PC-9 (cell line): Measurements from ENCODE around the gene ABHD4.

Experiments used
- EZH2 ChIP-seq: fragments of 200-600 bp; sonication (generic); IDR thresholded peaks from 2 replicates; pipeline ENCODE4 v1.8.0; 2017; ENCODE audit warnings: antibody characterized with exemption, low read depth
- TF ChIP-seq, protein P1 (sequence below): fragments of 200-600 bp; sonication (generic); conservative IDR thresholded peaks from 2 replicates; pipeline ENCODE4 v1.6.1; 2017; ENCODE audit warnings: mixed run types, antibody characterized with exemption, mild to moderate bottlenecking, moderate library complexity

DNA sequence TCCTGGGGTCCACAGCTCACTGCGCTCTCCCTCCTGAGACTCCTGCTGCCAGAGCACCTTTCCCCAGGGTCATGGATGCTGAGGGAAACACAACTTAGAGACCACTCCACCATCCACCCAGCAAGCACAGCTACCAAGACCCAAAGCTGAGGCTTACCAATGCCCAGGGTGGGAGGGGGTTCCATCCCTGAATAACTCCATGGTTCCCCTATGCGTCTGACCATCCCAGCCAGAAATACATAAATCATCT, 45.3 kb upstream of the ABHD4 start:
- TF ChIP-seq, protein P1, sequence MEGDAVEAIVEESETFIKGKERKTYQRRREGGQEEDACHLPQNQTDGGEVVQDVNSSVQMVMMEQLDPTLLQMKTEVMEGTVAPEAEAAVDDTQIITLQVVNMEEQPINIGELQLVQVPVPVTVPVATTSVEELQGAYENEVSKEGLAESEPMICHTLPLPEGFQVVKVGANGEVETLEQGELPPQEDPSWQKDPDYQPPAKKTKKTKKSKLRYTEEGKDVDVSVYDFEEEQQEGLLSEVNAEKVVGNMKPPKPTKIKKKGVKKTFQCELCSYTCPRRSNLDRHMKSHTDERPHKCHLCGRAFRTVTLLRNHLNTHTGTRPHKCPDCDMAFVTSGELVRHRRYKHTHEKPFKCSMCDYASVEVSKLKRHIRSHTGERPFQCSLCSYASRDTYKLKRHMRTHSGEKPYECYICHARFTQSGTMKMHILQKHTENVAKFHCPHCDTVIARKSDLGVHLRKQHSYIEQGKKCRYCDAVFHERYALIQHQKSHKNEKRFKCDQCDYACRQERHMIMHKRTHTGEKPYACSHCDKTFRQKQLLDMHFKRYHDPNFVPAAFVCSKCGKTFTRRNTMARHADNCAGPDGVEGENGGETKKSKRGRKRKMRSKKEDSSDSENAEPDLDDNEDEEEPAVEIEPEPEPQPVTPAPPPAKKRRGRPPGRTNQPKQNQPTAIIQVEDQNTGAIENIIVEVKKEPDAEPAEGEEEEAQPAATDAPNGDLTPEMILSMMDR = no peak
- TF ChIP-seq EZH2 = no peak
